NCI-H774 (cell line): ENCODE measurements around the gene ATP6V1C2.
"Not testable (repeated sequence)": the region's sequence is repeated elsewhere in the genome, so short reads cannot be mapped to it uniquely, and the experiment has no call there.

Experiments used
- DNase-seq: peaks from one replicate; lab custom pipeline; 2025; lab: John Stamatoyannopoulos, UW

ATP6V1C2 gene

DNA sequence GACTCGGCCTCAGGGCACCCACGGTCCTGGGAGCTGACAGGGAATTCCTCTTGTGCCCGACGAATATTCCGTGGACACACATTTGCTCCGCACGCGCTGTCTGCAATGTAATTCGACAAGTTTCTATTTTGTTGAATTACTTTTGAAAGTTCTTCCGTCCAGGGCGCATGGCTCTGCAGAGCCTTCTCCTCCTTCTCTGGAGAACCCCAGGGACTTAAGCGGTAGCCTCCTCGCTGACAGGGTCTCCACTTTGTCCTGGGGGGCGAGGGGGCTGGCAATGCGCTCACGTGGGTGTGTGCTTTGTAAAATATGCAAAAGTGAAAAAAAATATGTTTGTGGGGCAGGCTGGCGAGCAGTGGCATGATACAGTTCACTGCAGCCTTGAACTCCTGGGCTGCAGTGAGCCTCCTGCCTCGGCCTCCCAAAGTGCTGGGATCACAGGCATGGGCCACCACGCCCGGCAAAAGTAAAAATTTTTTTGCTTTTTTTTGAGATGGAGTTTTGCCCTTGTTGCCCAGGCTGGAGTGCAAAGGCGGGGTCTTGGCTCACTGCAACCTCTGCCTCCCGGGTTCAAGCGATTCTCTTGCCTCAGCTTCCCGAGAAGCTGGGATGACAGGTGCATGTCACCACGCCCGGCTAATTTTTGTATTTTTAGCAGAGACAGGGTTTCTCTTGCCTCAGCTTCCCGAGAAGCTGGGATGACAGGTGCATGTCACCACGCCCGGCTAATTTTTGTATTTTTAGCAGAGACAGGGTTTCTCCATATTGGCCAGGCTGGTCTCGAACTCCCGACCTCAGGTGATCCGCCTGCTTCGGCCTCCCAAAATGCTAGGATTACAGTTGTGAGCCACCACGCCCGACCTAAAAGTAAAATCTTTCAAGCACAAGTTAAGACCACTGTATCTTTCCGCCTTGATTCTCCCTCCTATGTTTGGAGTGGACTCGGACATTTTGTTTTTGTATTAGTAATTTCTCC is 92.0 kb downstream of the ATP6V1C2 start:
- not testable (repeated sequence) for DNase-seq

DNA sequence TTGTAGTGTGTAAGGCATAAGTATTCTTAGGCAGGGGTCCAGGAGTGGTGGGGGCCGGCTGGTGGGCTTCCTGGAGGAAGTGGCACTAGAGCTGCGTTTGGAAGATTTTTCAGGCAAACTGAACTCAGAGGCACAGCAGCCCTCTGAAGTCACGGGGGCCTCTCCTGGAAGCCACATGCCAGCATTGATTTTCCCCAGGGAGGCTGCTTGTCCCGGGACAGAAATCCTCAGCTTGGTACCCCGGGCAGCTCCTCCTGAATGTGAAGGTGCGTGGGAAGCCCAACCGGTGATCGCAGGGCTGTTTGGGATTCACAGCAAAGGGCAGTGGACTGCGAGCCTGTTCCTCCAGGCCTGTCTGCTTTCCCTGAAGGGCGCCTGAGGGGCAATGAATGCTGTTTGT is 92.7 kb downstream of the ATP6V1C2 start:
- no peak for DNase-seq

DNA sequence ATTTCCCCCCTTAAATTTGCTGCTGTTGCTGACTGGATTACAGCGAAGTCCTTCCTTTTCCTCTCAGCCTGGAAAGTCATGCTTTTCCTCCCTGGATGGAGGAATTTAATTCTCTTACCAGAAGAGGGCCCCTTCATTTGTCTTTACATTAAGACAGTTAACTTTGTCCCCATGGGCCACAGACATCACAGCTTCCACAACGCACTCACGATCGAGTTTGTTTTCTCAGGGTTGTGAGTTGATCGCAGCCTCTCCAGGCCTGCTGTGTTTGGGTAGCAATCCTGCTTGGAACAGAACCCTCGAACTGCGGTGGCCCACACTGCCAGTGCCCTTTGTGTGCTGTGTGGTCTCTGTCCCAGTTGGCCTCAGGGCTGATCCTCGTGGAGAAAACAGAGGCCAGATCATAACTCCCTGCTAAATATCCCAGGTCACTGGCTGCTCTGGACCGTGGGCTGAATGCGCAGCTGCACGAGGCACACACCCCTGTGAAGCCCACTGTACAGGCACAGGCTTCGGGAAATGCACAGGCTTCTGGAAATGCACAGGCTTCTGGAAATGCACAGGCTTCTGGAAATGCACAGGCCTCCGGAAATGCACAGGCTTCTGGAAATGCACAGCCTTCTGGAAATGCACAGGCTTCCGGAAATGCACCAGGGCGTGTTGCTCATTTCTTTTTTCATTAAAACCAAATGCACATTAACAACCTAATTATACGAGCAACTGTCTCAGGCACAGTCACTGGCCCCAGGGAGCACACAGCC is 93.3 kb downstream of the ATP6V1C2 start:
- no peak for DNase-seq

DNA sequence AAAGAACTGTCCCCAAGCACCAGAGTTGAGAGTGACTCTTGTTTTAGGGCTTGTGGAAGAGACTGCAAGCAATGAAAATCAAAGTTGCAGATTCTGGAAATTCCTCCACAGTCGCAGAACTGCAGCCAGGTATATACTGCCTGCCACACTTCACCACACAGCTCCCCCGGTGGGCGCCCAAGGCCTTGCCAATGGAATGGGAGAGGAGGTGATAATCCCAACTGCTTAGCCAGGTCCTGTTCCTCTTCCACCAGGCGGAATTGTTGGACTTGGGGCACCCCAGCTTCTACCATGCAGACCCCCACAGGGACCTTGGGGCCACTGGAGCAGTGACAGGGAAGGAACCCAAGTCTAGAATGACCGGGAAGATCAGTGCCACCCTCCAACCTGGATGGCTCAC is 96.0 kb downstream of the ATP6V1C2 start:
- no peak for DNase-seq

DNA sequence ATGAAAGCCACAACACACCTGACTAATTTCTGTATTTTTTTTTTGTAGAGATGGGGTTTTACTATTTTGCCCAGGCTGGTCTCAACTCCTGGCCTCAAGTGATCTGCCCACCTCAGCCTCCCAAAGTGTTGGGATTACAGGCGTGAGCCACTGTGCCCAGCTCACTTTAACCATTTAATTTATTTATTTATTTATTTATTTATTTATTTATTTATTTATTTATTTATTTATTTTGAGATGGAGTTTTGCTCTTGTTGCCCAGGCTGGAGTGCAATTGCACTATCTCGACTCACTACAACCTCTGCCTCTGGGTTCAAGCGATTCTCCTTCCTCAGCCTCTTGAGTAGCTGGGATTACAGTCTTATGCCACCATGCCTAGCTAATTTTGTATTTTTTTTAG is 96.9 kb downstream of the ATP6V1C2 start:
- not testable (repeated sequence) for DNase-seq

DNA sequence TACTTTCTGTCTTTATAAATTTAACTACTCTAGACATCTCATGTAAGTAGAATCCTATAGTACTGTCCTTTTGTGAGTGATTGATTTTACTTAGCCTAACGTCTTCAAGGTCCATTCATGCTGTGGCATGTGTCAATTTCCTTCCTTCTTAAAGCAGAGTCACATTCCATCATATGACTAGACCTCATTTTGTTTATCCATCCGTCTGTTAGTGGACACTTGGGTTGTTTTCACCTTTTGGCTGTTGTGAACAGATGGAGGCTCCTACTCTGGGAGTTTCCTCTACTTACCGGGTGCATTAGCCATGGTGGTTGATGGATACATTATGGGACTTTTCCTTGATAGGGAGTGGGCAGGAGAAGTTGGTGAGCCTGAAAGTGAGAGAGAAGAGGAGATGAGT is 97.6 kb downstream of the ATP6V1C2 start:
- no peak for DNase-seq

DNA sequence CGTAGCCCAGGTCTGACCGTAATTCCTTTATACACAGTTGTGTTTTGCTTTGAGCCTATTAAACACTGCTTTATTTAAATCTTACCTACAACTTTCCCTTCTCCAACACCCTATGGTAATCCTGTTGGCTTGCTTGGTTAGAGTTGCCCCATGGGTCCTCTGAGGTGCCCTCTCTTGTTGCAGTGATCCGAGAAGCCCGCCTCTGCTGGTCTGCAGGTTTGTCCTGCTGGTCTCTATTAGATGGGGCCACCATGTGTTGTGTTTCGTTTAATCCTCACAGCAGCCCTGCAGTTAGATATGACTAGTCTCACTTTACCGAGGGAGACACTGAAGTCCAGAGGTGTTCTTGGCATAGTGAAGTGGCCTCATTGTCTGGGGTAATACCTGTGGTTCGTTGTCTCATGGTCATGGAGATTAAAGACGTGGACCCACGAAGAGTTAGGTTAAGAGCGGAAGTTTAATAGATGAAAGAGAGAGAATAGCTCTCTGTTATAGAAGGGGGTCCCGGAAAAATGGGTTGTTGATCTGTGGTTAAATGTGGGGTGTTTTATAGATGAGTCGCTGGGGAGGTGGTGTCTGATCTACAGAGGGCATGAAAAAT is 98.4 kb downstream of the ATP6V1C2 start:
- DNase-seq = no peak

DNA sequence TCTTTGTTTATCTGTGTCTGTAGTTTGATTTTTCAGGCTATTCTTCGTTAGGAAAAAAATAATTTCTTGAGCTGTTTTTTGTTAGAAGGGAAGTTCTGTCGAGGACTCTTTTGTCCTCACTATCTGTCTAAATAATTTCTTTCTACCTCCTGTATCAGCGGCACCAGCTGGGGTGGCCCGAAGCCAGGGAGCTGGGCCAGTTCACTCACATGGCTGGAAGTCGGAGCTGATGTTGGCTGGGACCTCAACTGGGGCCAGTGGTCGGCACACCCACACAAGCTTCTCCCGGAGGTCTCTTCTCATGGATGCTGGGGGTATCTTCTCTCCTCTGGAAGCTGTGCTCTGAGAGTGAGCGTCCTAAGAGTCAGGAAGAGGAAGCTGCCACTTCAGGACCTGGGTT is 99.1 kb downstream of the ATP6V1C2 start:
- no peak for DNase-seq

DNA sequence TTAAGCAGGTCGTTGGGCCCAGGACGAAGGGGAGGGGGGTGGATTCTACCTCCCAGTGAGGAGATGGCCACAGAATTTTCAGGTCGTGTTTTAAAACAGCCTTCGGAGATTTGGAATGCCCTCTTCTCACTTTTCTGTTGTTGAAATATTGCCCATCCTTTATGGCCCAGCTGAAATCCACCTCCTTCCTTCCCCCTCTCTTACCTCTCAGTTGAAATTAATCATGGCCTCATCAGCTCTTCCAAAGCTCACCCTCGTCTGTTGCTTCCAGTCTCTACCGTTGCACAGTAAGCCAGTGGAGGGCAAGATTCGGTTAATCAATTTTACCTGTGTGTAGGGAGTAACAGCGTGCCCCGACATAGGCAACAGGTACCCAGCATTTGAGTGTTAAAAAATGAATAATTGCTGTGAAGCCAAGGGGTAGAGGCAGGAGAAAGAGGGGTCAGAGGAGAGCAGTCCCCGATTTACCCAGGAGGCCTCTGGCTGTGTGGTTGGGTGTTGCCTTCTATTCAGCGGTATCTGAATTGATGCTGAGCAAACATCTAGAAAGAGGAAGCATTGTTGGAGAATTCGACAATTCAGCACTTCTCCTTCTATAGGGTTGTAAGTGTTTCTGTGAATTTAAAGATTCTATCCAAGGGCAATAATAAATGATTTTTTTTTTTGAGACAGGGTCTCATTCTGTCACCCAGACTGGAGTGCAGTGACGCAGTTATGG is 99.7 kb downstream of the ATP6V1C2 start:
- DNase-seq = no peak

DNA sequence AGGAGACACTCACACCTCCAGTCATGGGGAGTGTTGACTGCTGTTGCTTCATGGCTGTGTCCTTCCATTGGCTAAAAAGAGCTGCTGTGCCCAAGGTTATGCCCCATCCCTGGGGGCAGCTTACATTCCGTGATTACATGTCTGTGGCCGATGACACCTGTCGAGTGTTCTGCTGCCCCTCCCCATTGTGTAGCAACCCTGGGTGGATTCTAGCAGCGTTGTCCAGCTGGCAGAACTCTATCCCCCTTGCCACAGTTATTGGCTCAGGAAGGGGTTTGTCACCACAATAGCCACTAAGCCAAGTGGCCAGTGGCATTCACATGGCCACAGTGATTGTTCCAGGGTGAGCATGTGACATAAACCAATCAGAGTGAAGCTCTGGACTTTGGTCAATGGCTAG is 102.8 kb downstream of the ATP6V1C2 start:
- DNase-seq = no peak

DNA sequence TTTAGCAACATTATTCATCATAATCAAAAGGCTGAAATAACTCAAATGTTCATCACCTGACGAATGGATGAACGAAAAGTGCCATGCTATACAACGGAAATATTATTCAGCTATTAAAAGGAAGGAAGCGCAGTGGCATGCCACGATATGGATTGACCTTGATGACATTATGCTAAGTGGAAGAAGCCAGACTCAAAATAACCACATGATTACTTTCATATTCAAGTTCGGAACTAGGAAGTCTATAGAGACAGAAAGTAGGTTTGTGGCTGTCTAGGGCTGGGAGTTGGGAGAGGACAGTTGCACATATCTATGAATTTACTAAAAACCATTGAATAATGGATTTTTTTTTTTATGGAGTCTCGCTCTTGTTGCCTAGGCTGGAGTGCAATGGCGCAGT is 104.6 kb downstream of the ATP6V1C2 start:
- no peak for DNase-seq

DNA sequence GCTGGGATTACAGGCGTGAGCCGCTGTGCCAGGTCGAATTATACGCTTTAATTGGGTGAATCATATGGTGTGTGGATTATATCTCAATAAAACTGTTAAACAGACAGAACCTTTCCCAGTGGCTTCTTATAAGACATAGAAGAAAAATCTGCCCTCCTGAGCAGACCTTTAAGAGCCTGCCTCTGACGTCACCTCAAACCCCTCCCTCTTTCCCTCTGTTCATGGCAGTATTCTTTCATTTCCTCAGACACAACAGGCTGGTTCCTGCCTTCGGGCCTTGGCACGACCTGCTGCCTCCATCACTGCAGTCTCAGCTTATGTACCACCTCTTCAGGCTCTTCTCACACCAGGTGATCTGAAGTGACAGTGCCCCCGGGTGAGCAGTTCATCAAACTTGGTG is 105.2 kb downstream of the ATP6V1C2 start:
- DNase-seq = no peak

DNA sequence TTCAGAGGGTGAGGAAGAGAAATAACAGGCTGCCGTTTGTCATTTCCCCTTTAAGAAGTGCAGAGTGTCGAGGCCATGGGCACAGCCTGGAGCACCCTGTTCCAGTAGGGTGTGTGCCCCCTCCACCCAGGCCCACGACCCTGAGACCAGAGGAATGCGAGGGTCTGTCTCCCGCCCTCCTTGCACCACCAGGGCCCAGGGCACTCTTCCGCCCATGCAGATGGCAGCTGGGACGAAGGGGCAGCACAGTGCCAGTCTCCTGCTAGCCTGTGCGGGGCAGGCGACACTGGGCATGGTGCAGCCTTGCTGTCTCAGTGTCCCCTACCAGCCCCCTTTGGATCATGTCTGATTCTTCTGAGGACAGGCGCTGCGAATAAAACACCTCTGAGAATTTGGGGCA is 106.9 kb downstream of the ATP6V1C2 start:
- DNase-seq = no peak

DNA sequence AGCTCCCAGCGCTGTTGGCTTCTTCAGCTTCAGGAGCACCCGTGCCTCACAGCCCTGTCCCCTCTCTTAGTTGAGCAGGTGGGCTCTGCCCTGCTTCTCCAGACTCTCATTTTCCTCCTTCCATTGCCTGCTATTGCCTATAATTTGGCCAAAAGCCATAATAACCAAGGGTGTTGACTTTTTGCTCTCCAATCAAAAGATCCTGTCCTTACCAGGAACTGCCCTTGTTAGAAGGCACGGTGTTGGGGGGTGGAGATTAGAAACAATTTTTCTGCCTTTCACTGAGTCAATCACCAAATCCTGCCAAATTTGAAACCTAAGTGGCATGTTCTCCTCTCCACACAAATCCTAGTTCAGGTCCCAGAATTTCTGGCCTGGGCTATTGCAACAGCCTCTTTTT is 107.9 kb downstream of the ATP6V1C2 start:
- no peak for DNase-seq

DNA sequence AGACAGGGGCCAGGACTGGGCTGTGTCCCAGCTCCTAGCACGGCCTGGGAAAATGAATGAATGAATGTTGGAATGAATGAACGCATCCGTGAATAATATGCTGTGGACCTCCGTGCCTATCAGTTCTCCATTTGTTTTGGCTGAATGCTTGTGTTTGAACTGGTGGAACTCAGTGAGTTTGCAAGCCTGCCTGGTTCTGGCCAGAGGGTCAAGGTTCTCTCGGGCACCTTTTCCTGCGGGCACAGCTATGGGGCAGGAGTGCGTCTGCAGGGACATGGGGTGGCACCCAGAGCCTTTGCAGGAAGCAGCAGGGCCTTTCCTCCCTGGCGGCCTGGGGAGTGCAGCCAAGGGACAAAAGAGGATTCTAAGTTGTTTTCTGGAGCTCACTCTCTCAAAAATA is 108.8 kb downstream of the ATP6V1C2 start:
- DNase-seq = no peak

DNA sequence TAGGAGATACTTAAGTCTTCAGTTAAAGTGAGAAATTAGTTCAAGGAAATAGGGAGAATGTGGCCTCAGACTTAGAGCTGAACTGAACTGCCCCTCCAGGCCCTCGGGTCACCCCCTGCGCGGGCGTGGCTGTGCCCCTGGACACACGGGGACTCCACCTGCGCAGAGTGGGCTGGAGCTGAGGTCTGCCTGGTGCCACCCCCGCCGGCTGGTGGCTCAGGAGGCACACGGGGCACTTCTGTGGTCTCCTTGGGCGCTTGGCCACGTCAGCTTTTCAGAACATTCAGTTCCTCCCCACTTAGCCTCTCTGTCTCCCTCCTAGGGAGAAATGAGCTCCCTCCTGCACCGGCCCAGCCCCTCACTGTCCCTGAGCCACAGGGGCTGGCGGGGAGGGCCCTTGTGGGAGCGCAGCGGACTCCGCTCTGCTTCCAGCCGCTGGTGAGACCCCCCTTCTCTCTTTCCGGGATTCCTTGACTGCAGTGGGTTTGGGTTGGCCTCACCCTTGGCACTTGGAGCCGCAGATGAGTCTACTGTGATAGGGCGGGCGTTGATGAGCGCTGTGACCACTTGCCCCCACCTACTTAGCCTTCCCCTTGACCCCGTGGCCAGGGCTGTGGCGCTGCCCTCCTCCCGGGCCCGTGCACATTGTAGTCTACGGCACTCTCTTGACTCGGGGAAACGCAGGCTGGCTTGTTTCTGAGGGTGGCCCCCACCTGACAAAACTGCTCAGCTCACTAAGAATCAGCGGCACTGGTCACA is 109.4 kb downstream of the ATP6V1C2 start:
- no peak for DNase-seq

DNA sequence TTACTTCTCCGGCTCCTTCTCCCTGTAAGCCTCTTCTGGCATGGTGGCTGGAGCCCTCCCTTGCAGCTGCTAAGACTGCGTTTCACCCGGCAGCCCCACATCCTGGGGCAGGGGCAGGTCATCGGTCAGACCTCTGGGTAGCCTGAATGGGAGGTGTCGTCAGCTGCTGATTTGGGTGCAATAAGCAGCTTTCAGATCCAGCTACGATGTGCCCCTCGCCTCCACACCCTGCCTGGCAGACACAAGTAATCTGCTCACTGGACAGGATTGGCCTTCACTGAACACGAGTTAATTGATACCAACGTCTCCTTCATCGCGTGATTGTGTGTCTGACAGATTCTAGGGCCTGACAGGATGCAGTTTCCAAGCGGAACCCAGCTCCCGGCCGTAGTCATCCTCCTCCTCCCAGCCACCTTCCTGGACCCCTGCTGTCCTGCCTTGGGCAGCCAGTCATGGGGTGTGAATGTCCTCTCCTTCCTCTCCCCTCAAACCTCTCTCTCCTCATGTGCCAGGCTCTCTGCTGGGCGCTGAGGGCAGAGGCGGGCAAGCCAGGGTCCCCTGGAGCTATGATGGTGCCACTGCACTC is 110.1 kb downstream of the ATP6V1C2 start:
- DNase-seq = no peak

DNA sequence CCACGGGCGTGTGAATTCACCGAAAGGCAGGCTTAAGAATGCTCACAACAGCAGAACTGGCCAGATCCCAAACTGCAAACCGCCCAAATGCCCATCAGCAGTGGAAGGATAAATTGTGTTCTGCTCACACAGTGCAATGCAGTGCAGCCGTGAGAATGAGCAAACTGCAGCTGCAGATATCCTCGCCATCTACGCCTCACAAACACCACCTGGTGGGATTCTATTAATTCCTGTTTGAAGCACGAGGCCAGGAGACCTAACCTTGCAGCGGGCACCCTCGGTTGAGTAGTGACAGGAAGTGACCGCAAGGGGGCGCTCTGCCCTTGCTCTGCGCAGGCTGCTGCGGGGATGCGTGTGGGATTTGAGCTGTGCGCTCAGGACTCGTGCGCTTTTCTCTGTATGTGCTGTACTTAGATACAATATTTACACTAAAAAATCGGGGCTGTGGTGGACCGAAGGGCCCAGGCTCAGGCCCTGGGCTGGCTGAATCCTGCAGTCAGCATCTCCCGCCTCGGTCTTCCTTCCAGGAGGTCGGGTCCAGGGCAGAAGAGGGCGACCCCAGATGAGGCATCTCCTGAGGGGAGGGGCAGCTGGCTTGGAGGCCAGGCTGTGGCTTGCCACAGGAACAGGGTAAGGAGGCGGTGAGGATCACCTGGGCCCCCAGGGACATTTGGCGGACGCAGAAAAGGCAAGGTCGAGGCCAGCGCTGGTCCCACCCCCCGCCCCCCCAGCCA is 110.9 kb downstream of the ATP6V1C2 start:
- peak; percentile 82 for DNase-seq

DNA sequence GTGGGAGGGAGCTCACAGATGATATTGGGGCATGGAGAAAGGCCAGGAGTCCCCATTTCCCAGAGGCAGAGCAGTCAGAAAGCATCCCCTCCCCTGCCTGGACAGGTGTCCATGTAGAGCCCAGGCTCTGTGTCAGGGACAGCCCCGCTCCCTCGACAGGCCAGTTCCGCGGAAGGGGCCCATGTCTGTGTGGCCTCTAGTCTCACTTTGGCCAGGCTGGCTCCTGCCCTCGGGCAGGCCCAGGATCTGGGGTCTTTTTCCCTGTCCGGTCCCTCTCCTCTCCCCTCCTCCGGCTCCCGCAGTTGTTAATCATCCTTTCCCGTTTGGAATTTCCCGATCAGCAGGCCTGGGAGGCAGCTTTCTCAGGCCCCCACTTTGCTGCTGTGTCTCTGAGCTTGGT is 111.6 kb downstream of the ATP6V1C2 start:
- no peak for DNase-seq

DNA sequence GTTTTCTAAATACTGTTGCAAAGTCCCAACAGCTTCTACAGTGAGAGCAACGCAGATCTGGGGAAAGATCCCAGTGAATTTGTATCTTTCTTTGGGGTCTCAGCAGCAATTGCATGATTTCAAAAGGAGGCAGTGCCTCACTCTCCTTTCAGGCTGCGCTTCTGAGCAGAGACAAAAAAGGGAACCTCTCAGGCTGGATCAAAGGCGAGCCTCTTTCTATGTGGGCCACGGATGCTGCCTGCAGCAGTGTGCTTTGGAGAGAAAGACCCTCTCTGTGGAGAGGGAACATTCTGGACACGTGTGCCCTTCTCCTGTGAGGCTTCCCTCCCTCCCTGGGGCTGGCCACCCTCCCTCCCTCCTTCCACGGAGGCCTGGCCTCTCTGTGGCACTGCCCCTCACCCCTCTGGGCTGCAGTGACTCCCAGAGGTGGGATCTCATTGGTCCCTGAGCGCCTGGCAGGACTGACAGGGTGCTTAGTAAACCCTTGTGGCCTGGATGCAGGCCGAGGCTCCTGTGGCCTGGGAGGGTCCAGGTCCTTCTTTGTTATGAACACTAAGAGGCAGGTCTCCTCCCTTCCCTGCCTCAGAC is 112.7 kb downstream of the ATP6V1C2 start:
- DNase-seq = no peak
